Panc1 (cell line): Measurements from ENCODE around the gene PLCG1. TPM values are rescaled to one million over a fixed set of nuclear protein-coding genes. Genes with fewer than 3 reads are reported as not detected.

Source experiments
- ATAC-seq: fragments of 200-7000 bp; cut with Tn5 transposase; 2 replicates; pipeline ENCODE4 v1.9.1; 2020; ENCODE audit warnings: mild to moderate bottlenecking, moderate library complexity
- BruUV-seq: library from RNA; stranded (reverse); fragments of 400-500 nt; replicated peaks from 2 replicates; lab custom pipeline; 2021; lab: Mats Ljungman, UMichigan
- CTCF ChIA-PET: fragments of 300-600 bp; sonication (Branson Sonifier 250); formaldehyde crosslinking; loops from one replicate; lab custom pipeline; 2022; ENCODE audit warnings: antibody characterized with exemption; lab: Charles Lee
- POLR2A ChIA-PET: fragments of 300-600 bp; sonication (Branson Sonifier 250); formaldehyde crosslinking; loops from one replicate; lab custom pipeline; 2022; ENCODE audit warnings: antibody characterized with exemption; lab: Charles Lee
- DNase-seq: peaks from one replicate; pipeline ENCODE4 v3.0.0-alpha.2; 2010; ENCODE audit warnings: low read depth, low spot score
- H3K27ac ChIP-seq: 2 replicates; pipeline ENCODE4 v1.5.1; 2011; ENCODE audit warnings: mild to moderate bottlenecking, low read length, inconsistent platforms
- H3K27me3 ChIP-seq: fragments of 200-500 bp; sonication (Bioruptor generic); 2 replicates; pipeline ENCODE4 v1.6.0; 2014; ENCODE audit warnings: low read length, inconsistent platforms; ENCODE audit not compliant: control insufficient read depth, insufficient read depth
- H3K36me3 ChIP-seq: fragments of 200-500 bp; sonication (Bioruptor generic); 2 replicates; pipeline ENCODE4 v1.5.1; 2014; ENCODE audit warnings: inconsistent platforms, mild to moderate bottlenecking, low read length, moderate library complexity; ENCODE audit not compliant: control insufficient read depth, insufficient read depth
- H3K4me1 ChIP-seq: 2 replicates; pipeline ENCODE4 v1.5.1; 2011; ENCODE audit warnings: inconsistent platforms, mild to moderate bottlenecking, low read length, moderate library complexity; ENCODE audit not compliant: control insufficient read depth, insufficient read depth
- H3K4me3 ChIP-seq, 2 experiments: 2 replicates each; pipeline ENCODE4 v1.5.1; 2011 to 2012; ENCODE audit warnings: low read depth in 2 of 2, low read length in 2 of 2, mild to moderate bottlenecking in 2 of 2, inconsistent platforms in 1 of 2, moderate library complexity in 1 of 2
- H3K9me3 ChIP-seq: fragments of 200-500 bp; sonication (Bioruptor generic); 2 replicates; pipeline ENCODE4 v1.5.1; 2014; ENCODE audit warnings: low read depth, mild to moderate bottlenecking, inconsistent platforms, low read length, moderate library complexity; ENCODE audit not compliant: control insufficient read depth, insufficient read depth
- POLR2AphosphoS5 ChIP-seq: IDR thresholded peaks from 2 replicates; pipeline ENCODE4 v1.6.1; 2012; ENCODE audit warnings: mild to moderate bottlenecking, low read depth, low read length, moderate library complexity
- SIN3A ChIP-seq: IDR thresholded peaks from 2 replicates; pipeline ENCODE4 v1.6.1; 2012; ENCODE audit warnings: low read depth, mild to moderate bottlenecking, low read length, moderate library complexity, borderline replicate concordance; ENCODE audit not compliant: insufficient read depth
- TCF7L2 ChIP-seq: IDR thresholded peaks from 2 replicates; pipeline ENCODE4 v1.6.1; 2011; ENCODE audit warnings: mild to moderate bottlenecking, low read depth, low read length, inconsistent platforms
- in situ Hi-C: cut with HindIII; loops from 2 replicates; pipeline ENCODE4 v1.10.0; 2016; ENCODE audit warnings: low sequenced_read_pairs, low pct_unique_long_range_greater_than_20kb
- intact Hi-C: fragments of 100-400 bp; cut with micrococcal nuclease; formaldehyde crosslinking; loops from one replicate; pipeline ENCODE4 v1.10.0; 2022; ENCODE audit not compliant: unreplicated experiment
- total RNA-seq: library from RNA; stranded (reverse); gene quantifications from one replicate; pipeline ENCODE4 v1.2.1, GENCODE V29; 2021; ENCODE audit not compliant: unreplicated experiment
- TF ChIP-seq, protein P1 (sequence below): fragments of 450-650 bp; IDR thresholded peaks from 2 replicates; pipeline ENCODE4 v1.5.1; 2017; ENCODE audit warnings: mild to moderate bottlenecking
- TF ChIP-seq, protein P2 (sequence below), 2 experiments: IDR thresholded peaks; 2 replicates each; pipeline ENCODE4 v1.6.1; 2011 to 2012; ENCODE audit warnings: low read depth in 2 of 2, control low read depth in 1 of 2, low read length in 1 of 2, mild to moderate bottlenecking in 1 of 2, moderate library complexity in 1 of 2; ENCODE audit not compliant: insufficient read depth in 1 of 2

PLCG1 gene
- total RNA-seq, 1 experiment from 2014 or later, result 159 TPM

DNA sequence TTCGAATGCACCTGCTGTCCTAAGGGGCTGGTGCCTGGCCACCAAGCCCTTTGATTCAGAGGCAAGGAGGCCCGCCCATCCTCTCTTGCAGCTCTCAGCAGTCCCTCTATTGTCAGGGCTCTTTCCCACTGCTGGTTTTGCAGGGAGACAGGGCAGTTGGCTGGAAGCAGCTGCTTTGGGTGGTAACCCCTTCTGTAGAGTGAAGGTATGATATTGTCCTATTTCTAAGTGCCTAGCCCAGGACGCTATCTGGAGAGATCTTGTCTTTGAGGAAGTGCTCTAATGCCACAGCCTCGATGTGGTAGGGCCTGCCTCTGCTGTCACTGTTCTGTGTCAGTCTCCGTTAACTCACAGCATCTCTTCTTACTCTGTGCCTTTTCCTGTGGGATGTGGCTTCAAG lies 5.6 kb downstream of the PLCG1 start:
- Histone ChIP-seq H3K4me1 (peaks cover 8% of the 10 kb centered on the region), H3K9me3 (no peaks in the 10 kb centered on the region), H3K27me3 (no peaks in the 10 kb centered on the region), H3K27ac (no peak overlapping the region), H3K36me3 (no peaks in the 10 kb centered on the region), H3K4me3 (no peak overlapping the region)
- TF ChIP-seq, protein P1, sequence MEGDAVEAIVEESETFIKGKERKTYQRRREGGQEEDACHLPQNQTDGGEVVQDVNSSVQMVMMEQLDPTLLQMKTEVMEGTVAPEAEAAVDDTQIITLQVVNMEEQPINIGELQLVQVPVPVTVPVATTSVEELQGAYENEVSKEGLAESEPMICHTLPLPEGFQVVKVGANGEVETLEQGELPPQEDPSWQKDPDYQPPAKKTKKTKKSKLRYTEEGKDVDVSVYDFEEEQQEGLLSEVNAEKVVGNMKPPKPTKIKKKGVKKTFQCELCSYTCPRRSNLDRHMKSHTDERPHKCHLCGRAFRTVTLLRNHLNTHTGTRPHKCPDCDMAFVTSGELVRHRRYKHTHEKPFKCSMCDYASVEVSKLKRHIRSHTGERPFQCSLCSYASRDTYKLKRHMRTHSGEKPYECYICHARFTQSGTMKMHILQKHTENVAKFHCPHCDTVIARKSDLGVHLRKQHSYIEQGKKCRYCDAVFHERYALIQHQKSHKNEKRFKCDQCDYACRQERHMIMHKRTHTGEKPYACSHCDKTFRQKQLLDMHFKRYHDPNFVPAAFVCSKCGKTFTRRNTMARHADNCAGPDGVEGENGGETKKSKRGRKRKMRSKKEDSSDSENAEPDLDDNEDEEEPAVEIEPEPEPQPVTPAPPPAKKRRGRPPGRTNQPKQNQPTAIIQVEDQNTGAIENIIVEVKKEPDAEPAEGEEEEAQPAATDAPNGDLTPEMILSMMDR, result no peak
- TF ChIP-seq SIN3A (no peak), TCF7L2 (no peak), POLR2AphosphoS5 (no peak)
- TF ChIP-seq, protein P2, sequence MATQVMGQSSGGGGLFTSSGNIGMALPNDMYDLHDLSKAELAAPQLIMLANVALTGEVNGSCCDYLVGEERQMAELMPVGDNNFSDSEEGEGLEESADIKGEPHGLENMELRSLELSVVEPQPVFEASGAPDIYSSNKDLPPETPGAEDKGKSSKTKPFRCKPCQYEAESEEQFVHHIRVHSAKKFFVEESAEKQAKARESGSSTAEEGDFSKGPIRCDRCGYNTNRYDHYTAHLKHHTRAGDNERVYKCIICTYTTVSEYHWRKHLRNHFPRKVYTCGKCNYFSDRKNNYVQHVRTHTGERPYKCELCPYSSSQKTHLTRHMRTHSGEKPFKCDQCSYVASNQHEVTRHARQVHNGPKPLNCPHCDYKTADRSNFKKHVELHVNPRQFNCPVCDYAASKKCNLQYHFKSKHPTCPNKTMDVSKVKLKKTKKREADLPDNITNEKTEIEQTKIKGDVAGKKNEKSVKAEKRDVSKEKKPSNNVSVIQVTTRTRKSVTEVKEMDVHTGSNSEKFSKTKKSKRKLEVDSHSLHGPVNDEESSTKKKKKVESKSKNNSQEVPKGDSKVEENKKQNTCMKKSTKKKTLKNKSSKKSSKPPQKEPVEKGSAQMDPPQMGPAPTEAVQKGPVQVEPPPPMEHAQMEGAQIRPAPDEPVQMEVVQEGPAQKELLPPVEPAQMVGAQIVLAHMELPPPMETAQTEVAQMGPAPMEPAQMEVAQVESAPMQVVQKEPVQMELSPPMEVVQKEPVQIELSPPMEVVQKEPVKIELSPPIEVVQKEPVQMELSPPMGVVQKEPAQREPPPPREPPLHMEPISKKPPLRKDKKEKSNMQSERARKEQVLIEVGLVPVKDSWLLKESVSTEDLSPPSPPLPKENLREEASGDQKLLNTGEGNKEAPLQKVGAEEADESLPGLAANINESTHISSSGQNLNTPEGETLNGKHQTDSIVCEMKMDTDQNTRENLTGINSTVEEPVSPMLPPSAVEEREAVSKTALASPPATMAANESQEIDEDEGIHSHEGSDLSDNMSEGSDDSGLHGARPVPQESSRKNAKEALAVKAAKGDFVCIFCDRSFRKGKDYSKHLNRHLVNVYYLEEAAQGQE (IDR thresholded peaks at IDR 0.05; ENCODE audit: insufficient read depth in 1 of 2, low read depth in 2 of 2, low read length in 1 of 2), result no peak
- in situ Hi-C loops (no loop called here), intact Hi-C loops (no loop called here)
- ChIA-PET CTCF (no interaction called here), POLR2A (interaction anchor here (0.6 kb wide), 1 partner anchor 12 kb away, joined by 4 read pairs; no protein-coding TSS in a partner anchor)
- no TSS peak for BruUV-seq
- DNase-seq, result no peak
- no peak for ATAC-seq

DNA sequence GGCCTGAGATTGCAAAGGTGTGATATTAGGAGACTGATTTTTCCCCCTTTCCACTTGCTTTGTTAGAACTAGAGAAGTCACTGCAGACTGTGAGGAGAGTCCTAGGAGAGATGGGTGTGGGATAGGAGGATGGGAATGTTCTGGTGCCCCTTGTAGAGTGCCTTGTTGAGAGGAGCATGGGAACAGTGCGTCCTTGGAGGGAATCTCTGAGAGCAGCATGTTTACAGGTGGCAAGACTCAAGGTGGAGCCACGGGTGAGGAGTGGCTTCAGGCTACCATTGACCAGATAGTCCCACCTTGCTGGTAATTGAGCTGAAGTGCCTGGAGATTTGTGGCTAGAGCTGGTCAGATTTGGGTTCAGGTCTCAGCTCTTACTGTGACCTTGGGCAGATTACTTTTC lies 6.0 kb downstream of the PLCG1 start:
- in situ Hi-C loops (no loop called here), intact Hi-C loops (no loop called here)
- Histone ChIP-seq H3K27me3 (no peaks in the 10 kb centered on the region), H3K4me1 (peaks cover 8% of the 10 kb centered on the region), H3K36me3 (no peaks in the 10 kb centered on the region), H3K27ac (no peak overlapping the region), H3K9me3 (no peaks in the 10 kb centered on the region), H3K4me3 (no peak overlapping the region)
- no TSS peak for BruUV-seq
- ChIA-PET CTCF (no interaction called here), POLR2A (no interaction called here)
- no peak for ATAC-seq
- TF ChIP-seq POLR2AphosphoS5, result no peak
- TF ChIP-seq TCF7L2, result no peak
- TF ChIP-seq, protein P2 (IDR thresholded peaks at IDR 0.05; ENCODE audit: insufficient read depth in 1 of 2, low read depth in 2 of 2, low read length in 1 of 2), result no peak
- TF ChIP-seq SIN3A, result no peak
- TF ChIP-seq, protein P1, result no peak
- no peak for DNase-seq
